NCI-H345 treated with DMSO at 0.1 percent for 48 hours (cell line): Measurements from ENCODE around the gene ZNF41.
"Not testable (repeated sequence)": the region's sequence is repeated elsewhere in the genome, so short reads cannot be mapped to it uniquely, and the experiment has no call there.

Source experiments
- DNase-seq: peaks from one replicate; lab custom pipeline; 2025; ENCODE audit not compliant: unreplicated experiment; lab: John Stamatoyannopoulos, UW

The ZNF41 gene

DNA sequence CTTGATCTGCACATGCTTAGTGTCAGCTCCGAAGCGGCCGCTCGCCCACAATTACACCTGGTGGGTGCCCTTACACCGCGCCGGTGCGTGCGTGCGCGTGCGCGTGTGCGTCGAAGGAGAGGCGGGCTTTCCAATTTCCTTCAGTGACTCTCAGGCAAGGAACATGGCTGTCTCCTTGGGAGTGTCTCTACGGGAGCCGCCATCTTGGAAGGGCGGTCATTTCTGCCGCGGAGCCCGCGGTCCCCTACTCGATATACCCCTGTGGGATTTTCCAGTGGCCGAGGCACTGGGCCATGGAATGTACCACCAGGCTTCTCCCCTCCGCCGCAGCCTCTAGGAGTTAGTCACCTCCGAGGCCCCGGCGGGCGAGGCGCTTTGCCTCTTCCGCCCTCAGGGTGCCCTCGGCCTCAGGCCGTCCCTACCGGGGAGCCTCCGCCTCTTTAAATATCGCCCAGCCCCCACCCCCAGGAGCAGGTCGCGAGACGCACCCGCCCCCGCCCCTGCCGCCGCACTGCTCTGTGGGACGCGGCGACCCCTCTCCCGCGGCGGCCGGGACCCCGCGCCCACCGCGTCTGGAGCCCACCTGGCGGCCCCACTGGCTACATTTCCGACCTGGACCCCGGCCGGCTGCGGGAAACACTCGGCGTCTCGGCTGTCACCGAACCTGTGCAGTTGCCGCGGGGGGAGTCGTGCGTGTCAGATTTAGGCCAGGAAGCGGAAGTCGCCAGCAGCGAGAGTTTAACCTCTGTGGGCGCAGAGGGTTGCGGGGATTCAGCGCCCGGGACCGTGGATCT is at the start of gene ZNF41:
Gene ZNF41 (minus strand): TSS at position 711 of the 794 bp plus-strand sequence. CDS start 15,741 bp downstream, outside the sequence.
- peak; percentile 82 for DNase-seq

DNA sequence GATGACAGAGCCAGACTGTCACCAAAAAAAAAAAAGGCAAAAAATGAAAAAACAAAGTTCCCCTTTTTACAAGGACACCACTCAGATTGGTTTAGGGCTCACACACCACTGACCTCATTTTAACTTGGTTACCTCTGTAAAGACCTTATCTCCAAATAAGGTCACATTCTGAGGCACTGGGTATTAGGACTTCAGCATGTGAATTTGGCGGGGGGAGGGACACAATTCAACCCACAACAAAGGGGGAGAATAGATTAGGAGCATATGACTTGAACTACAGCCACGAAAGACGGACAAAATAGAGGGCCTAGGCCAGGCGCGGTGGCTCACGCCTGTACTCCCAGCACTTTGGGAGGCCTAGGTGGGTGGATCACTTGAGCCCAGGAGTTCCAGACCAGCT is 47.0 kb upstream of the ZNF41 start:
- no peak for DNase-seq

DNA sequence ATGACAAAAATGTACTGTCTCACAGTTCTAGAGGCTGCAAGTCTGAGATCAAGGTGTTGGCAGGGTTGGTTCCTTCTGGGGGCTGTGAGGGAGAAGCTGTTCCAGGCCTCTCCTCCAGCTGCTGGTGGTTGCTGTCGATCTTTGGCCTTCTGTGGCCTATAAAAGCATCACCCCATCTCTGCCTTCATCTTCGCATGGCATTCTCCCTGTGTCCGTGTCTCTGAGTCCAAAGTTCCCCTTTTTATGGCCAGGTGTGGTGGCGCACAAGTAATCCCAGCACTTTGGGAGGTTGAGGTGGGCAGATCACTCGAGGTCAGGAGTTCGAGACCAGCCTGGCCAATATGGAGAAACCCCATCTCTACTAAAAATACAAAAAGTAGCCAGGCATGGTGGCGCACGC is 46.5 kb upstream of the ZNF41 start:
- DNase-seq, result no peak

DNA sequence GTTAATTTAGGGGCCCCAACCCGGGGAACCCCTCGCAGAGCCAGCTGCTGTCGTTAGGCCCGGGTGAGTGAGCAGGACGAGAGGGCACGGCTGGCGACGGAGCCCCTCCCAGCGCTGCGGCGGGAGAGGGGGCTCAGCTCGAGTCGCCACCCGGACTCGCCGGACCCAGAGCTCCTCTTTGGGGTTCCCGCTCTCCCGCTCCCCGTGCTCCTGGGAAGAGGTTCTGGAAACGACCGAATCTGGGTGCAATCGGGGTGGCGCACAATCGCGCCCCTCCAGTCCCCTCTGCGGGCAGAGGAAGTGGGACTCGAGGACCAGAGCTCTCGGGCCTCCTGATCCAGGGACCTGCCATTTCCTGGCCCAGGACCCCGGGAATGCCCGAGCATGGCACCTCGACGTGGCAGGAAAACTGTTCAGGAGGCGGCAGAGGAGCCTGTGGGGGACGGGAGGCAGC is 40.7 kb upstream of the ZNF41 start:
- no peak for DNase-seq

DNA sequence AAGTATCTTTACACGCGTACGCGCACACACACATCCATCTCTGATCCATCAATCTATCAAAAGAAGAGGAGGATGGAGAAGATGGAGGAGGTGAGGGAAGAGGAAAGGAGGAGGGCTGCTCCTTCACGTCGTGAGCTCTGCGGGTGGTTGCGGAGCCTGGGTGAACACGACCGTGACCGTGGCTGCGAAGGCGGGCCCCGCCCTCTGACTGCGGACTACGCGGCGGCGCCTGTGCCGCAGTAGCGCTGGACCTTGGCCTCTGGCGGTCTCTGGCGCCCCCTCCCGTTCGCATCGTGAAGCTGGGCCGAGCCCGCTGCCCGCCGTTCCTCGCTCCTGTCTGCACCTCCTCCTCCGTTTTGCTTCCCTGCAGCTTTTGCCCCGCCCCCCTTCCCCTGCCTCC is 40.3 kb upstream of the ZNF41 start:
- peak; percentile 52 for DNase-seq

DNA sequence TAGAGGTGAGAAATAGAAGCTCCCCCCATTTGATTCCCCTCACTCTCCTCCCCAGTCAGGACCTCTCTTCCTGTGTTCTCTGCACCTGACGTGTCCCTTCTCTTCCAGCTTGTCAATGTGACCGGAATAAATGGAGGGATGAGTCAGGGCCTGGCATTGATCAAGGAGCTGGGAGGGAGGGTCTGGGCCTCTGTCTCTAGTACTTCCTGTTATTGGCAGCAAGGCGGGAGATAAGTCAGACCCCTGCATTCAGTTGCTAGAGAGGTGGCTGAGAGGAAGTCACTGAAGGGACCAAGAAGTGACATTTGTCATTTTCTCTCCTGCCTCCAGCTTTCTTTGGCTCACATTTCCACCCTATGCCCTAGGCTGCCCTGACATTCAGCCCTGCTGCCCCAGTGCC is 35.1 kb upstream of the ZNF41 start:
- DNase-seq, result no peak

DNA sequence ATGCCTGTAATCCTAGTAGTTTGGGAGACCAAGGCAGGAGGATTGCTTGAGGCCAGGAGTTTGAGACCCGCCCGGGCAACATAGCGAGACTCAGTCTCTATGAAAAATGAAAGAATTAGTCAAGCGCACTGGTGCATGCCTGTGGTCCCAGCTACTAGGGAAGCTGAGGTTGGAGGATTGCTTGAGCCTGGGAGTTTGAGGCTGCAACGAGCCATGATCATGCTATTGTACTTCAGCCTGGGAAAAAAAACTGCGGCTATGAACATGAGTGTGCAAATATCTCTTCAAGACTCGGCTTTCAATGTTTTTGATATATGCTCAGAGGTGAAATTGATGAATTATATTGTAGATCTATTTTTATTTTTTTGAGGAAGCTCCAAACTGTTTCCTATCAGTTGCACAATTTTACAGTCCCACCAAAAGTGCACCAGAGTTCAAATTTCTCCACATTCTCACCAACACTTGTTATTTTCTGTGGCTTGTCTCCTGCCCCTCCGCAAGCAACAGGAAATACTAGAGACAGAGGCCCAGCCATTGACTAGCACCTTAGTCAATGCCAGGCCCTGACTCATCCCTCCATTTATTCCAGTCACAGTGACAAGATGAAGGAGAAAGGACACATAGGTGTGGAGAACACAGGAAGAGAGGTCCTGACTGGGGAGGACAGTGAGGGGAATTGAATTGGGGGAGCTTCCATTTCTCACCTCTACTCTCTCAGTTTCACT is 33.1 kb upstream of the ZNF41 start:
- no peak for DNase-seq

DNA sequence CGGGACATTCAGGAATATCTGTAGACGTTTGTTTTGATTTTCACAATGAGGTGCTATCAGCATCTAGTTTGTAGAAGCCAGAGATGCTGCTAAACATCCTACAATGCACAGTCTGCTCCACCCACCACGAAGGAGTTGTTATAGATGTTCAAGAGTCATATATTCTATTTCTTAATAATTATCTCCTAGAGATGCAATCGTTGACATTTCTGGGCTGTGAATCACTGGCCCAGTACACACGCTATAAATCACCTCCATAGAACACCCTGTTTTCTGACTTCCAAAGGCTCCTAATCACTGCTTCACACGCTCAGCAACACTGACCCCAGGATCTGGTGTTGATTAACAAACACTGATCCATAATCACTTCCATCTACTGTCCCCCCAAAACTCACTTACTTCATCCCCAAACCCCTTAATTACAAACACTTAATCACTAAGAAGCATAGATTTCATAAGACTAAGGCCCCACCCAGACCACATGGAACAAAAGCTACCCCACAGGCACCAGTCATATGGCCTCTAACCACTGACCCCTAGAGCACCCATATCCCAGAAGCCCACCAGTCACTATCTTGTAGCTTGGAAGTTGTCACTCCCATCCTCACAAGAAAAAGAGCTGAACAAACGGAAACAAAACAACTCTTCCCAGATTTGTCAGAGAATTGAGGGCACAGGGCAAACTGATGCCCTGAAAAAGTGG is 31.7 kb upstream of the ZNF41 start:
- no peak for DNase-seq

DNA sequence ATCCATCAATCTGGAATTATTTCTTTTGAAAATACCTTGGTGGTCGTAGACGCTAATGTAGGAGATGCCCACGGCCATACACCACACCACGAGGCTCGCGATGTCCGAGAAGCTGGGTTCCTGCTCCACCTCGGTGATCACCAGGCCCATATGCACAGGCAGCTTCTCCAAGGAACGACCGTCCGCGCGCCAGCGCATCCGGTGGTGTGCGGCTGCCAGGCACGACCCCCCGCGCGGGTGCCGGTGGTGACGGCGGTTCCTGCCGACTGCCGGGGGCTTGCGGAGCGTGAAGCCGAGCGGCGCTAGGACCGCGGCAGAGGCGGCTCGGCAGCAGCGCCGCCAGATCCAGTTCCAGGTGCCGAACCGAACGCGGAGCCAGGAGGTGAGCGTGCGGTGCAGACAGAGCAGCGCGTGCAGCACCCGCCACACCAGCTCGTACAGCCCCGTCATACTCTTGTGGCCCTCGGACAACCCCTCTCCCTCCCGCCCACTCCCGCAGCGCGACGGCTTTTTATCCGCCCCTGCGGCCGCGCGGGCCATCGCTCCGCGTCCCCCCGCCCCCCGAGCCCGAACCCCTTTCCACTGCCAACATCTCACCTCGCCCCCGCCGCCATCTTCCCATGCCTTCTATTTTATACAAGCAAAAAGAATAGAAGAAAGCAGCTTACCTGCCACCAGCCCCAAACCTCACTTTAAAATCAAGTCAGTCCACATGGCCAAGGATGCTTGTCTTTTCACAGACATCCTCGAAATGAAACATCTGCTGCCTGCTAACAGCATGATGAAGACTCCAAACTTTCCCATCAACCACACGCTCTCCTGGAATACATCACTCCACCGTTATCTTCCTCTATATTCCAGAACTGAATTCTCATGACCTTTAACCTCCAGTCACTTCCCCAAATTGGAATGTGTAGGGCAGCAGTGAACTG is 30.3 kb upstream of the ZNF41 start:
- not testable (repeated sequence) for DNase-seq

DNA sequence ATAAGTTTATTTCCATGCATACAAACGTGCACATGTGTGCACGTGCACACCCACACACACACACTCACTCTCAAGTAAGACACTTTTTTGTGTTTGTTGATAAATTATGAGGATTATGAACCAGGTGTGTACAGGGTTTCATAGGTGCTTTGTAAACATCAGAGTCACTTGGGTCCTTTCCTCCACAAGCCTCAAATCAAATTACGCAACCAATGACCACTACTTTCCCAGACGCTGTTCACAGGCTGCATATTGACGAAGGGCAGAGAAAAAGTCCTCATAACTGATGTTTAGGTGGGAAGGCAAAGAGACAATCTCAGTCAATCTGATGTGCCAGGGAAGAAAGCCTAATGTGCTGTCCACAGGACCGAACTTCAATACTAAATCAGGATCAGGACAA is 29.4 kb upstream of the ZNF41 start:
- DNase-seq, result not testable (repeated sequence)

DNA sequence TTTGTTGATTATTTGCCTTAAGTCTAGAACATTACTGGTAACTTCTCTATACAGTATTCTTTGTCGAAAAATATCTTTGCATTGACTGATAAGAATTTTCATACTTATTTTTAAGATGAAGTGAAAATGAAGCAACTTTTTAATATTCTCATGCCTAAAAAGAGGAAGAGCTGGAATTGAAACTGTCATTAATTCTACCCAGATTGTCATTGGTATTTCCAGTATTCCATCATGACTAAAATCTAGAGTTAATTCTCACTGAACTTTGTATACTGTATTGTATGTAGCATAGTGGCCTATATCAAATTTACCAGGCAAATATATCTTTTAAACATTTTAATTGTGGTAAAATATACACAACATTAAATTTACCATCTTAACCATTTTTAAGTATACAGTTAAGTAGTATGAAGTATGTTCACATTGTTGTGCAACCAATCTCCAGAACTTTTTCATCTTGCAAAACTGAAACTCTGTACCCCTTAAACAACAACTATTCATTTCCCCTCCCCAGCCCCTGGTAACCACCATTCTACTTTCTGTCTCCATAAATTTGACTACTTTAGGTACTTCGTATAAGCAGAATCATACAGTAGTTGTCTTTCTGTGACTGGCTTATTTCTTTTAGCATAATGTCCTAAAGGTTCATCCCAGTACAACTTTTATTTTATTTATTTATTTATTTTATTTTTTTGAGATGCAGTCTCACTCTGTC is 24.3 kb upstream of the ZNF41 start:
- DNase-seq, result no peak

DNA sequence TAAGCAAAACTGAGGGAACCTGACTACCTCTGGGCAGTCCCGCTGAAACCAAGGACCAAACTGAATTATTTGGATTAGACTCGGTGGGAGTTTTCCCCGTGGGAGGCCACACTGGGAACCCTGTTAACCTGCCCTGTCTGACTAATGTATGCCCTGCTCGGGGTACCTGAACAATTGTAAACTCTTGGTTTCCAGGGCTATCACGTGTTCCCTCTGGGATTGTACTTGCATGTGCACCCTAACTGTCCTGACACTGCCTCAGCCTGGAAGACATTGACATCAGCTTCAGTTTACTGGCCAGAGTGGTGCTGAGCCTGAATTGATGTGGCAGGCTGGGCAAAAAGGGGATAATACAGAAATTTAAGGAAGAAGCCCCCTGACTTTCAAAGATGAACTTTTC is 20.1 kb upstream of the ZNF41 start:
- DNase-seq, result no peak

DNA sequence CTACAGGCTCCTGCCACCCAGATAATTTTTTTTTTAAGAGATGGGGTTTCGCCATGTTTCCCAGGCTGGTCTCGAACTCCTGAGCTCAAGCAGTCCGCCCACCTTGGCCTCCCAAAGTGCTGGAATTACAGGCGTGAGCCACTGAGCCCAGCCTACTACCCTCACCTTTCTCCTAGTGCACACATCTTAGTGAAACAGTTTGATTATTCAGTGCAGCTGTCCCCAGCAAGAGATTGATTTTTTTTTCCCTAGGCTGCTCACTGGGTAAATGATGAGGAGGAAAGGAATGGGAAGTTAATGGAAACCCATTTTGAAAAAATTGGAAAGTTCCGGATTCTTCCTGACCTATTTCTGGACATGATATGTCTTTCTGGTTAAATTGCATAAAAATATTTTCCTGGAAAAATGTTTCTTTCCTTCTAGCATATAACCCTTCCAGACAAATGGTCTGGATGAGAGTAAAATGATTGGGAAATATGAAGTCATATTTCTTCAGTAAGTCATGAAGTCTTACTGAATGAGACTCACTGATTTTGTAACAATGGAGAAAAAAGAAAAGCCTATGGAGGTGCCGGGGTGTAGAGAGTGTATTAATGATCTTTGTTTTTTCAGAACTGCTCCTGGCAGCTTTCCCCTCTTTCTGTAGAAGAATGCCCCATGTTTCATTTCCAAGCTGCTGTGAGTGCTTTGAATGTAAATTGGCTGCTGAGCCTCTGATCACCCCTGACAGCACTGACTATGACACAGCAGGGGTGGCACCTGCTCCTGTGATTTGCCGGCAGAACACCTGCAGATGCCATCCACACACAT is 19.5 kb upstream of the ZNF41 start:
- peak; percentile 38 for DNase-seq

DNA sequence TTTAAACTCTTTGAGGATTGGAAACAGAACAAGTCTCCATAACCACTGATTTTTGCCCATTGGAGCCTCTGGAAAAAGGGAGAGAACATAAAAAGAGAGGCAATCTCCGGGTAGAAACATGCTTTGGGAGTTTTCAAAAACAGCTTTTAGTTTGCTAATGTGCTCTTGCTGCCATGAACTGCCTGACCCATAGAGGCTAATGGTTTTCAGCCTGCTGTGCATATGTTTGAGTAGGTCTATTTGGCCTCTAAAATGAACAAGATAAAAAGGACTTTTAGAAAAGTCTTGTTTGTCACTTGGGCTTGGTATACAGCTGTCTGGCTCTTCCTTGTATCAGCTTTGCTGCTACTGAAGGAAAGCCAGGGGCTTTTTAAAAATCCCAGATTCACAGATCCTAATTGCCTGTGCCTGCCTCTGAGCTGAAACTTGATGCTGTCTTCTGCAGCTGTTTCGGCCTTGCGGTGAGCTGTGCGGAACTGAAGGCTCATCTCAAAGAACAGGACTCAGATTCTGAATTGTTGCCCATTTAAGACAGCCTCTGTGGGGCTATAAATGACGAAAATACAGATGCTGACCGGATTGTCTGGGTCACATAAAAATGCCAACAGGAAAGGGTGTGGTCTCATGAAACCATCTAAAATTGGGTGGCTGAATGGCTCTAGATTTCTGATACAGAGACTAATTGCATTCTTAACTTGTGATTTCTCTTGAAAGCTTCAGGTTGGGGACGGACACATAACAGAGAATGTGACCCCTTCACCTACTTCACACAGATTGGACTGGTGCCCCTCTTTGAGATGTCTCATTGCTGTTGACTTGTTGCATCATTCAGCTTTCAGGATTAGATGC is 18.4 kb upstream of the ZNF41 start:
- no peak for DNase-seq

DNA sequence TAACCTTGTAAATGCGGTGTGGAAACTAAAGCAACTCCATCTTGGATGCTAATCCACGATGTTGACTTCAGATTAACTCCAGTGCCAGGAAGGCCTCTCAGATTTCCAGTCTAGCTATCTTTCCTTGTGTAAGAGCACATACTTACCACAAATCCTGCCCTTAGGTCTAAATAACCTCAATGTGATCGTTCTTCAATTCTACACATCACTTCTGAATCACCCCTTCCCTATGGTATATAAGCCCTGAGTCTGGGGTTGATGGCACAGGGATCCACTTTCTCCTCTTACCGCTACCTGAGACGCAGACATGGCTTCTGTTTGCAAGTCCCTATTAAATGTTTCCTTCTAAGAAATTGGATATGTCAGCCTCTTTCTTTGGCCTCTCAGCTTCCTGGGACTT is 17.5 kb upstream of the ZNF41 start:
- no peak for DNase-seq

DNA sequence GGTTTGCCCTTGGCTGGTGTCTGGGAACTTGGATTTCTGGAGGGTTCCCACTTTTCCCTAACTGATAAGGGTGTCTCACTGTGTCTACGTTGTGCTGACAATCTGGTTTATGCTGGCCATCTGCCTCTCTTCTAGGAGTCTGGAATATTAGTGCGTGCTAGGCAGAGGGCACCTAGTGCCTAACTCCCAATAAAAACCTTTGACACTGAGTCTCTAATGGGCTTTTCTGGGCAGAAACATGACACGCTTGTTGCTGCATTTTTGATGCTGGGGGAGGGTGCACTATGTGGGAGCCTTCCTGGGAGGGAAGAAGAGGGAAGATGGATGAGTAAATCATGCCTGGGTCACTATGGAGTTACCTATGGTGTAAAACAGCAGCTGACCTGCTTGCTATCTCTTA is 16.3 kb upstream of the ZNF41 start:
- DNase-seq, result no peak

DNA sequence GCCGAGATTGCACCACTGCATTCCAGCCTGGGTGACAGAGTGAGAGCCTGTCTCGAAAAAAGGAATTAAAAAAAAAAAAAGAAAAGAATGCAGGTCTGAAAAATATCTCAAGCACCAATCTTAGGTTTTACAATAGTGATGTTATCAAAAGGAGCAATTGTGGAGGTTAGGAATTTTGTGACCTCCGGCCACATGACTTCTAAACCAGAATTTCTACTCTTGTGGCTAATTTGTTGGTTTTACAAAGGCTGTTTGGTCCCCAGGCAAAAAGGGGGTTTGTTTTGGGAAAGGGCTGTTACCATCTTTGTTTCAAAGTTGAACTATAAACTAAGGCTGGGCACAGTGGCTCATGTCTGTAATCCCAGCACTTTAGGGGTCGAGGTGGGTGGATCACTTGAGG is 15.4 kb upstream of the ZNF41 start:
- no peak for DNase-seq

DNA sequence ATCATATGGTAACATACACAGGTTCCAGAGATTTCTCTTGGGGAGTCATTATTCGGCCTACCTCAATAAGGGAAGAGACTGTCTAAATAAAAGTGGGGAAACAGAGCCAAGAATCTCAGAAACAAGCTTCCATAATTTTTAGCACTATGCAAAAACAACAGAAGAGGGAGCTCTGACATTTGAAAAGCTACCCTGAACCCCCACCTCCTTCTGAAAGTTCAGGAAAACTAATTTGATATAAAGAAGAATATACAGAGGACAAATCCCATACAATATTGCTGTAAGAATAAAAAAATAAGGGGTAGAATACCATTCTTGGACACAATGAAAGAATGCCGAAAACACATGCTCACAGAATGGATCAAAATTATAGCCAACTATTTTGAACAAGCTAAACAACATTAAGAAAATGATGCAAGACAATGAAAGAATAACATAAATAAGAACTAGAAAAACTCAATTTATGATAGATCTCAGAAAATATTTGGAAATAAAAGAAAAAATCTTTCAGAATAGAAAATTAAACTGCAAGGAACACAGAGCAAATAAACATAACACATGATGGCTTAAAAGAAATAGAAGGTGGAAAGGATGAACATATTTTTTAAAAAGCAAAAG is 14.4 kb upstream of the ZNF41 start:
- DNase-seq, result peak; percentile 3
